Neural cell (in vitro differentiated cells): ENCODE results near the gene DDA1. TPM values are rescaled to one million over a fixed set of nuclear protein-coding genes. Genes with fewer than 3 reads are reported as not detected.

Experiments
- H2AFZ ChIP-seq: fragments of 200-600, 300-800 bp; sonication (generic), shearing (Covaris generic); 2 replicates; pipeline ENCODE4 v1.6.0; 2014; ENCODE audit warnings: low read depth, mild to moderate bottlenecking, antibody characterized with exemption, low read length, moderate library complexity
- H3F3A ChIP-seq: fragments of 200-600 bp; shearing (Covaris generic); 2 replicates; pipeline ENCODE4 v1.6.1; 2016; ENCODE audit warnings: mild to moderate bottlenecking, moderate library complexity, mixed read lengths, antibody characterized with exemption, low read length; ENCODE audit not compliant: insufficient read depth, poor library complexity, severe bottlenecking
- H3K27ac ChIP-seq: fragments of 200-600, 300-800 bp; sonication (generic), shearing (Covaris generic); 2 replicates; pipeline ENCODE4 v1.5.1; 2014; ENCODE audit warnings: mild to moderate bottlenecking, low read length, moderate library complexity
- H3K27me3 ChIP-seq: fragments of 300-800, 200-600 bp; sonication (generic), shearing (Covaris generic); 2 replicates; pipeline ENCODE4 v1.6.0; 2014; ENCODE audit warnings: mild to moderate bottlenecking, low read depth, low read length, moderate library complexity; ENCODE audit not compliant: insufficient read depth
- H3K36me3 ChIP-seq: fragments of 300-800, 200-600 bp; sonication (generic), shearing (Covaris generic); 2 replicates; pipeline ENCODE4 v1.5.1; 2014; ENCODE audit warnings: mild to moderate bottlenecking, antibody characterized with exemption, low read length, moderate library complexity; ENCODE audit not compliant: insufficient read depth
- H3K4me2 ChIP-seq: fragments of 300-800, 200-600 bp; sonication (generic), shearing (Covaris generic); 2 replicates; pipeline ENCODE4 v1.6.0; 2014; ENCODE audit warnings: mild to moderate bottlenecking, low read length
- H3K4me3 ChIP-seq: fragments of 300-800, 200-600 bp; sonication (generic), shearing (Covaris generic); 2 replicates; pipeline ENCODE4 v1.5.1; 2014; ENCODE audit warnings: mild to moderate bottlenecking, low read length, moderate library complexity
- H3K79me2 ChIP-seq: fragments of 200-600 bp; shearing (Covaris generic); replicated peaks from 2 replicates; pipeline ENCODE4 v1.6.0; 2014; ENCODE audit warnings: mild to moderate bottlenecking, low read length, moderate library complexity; ENCODE audit not compliant: insufficient read depth
- H3K9ac ChIP-seq: fragments of 300-800, 200-600 bp; sonication (generic), shearing (Covaris generic); 2 replicates; pipeline ENCODE4 v1.6.1; 2016; ENCODE audit warnings: mild to moderate bottlenecking, low read length, mixed read lengths
- H3K9me2 ChIP-seq: fragments of 200-600 bp; shearing (Covaris generic); 2 replicates; pipeline ENCODE4 v1.6.1; 2016; ENCODE audit warnings: mild to moderate bottlenecking, low read length, mixed read lengths; ENCODE audit not compliant: insufficient read depth
- H3K9me3 ChIP-seq: fragments of 200-600, 300-800 bp; sonication (generic), shearing (Covaris generic); 2 replicates; pipeline ENCODE4 v1.6.1; 2016; ENCODE audit warnings: mild to moderate bottlenecking, mixed run types, low read length, moderate library complexity, mixed read lengths
- H4K20me1 ChIP-seq: fragments of 200-600 bp; shearing (Covaris generic); 2 replicates; pipeline ENCODE4 v1.6.1; 2016; ENCODE audit warnings: mild to moderate bottlenecking, mixed run types; ENCODE audit not compliant: insufficient read depth
- CTCF ChIP-seq: fragments of 450-650 bp; IDR thresholded peaks from 2 replicates; pipeline ENCODE4 v1.5.1; 2014; ENCODE audit warnings: antibody characterized with exemption, mild to moderate bottlenecking, moderate library complexity; ENCODE audit not compliant: poor library complexity, severe bottlenecking
- EP300 ChIP-seq: fragments of 450-650 bp; conservative IDR thresholded peaks from 2 replicates; pipeline ENCODE4 v1.6.1; 2014; ENCODE audit warnings: antibody characterized with exemption, mild to moderate bottlenecking, moderate library complexity; ENCODE audit not compliant: poor library complexity, severe bottlenecking
- EZH2 ChIP-seq: fragments of 200-600, 300-800 bp; shearing (Covaris generic), sonication (generic); IDR thresholded peaks from 2 replicates; pipeline ENCODE4 v1.6.1; 2014; ENCODE audit warnings: antibody characterized with exemption, low read length, borderline replicate concordance, mild to moderate bottlenecking; ENCODE audit not compliant: insufficient read depth, poor library complexity, severe bottlenecking
- MXI1 ChIP-seq: fragments of 450-650 bp; conservative IDR thresholded peaks from 2 replicates; pipeline ENCODE4 v1.6.1; 2014; ENCODE audit warnings: antibody characterized with exemption, mild to moderate bottlenecking; ENCODE audit not compliant: poor library complexity, severe bottlenecking
- POLR2AphosphoS5 ChIP-seq: IDR thresholded peaks from 2 replicates; pipeline ENCODE4 v1.6.1; 2012
- RAD21 ChIP-seq: fragments of 450-650 bp; conservative IDR thresholded peaks from 2 replicates; pipeline ENCODE4 v1.6.1; 2014; ENCODE audit warnings: antibody characterized with exemption, mild to moderate bottlenecking, moderate library complexity
- REST ChIP-seq: IDR thresholded peaks from 2 replicates; pipeline ENCODE4 v1.6.1; 2012; ENCODE audit warnings: borderline replicate concordance
- SMC3 ChIP-seq: fragments of 450-650 bp; conservative IDR thresholded peaks from 2 replicates; pipeline ENCODE4 v1.6.1; 2014; ENCODE audit warnings: antibody characterized with exemption, mild to moderate bottlenecking, moderate library complexity; ENCODE audit not compliant: poor library complexity
- TAF1 ChIP-seq: IDR thresholded peaks from 2 replicates; pipeline ENCODE4 v1.6.1; 2012; ENCODE audit warnings: low read depth
- polyA plus RNA-seq: library from polyadenylated mRNA; depleted of rRNA; stranded (reverse); fragments of >200 nt; gene quantifications from 2 replicates; pipeline ENCODE4 v1.2.3, GENCODE V29; 2014

The DDA1 gene
- polyA plus RNA-seq, 1 donor from 2014 or later = 25.4 TPM

- Histone ChIP-seq H3K9me2 (no peaks in the 10 kb centered on the region), H3K4me2 (no peak overlapping the region), H3K27me3 (peaks cover 12% of the 10 kb centered on the region), H3K27ac (no peak overlapping the region), H3K36me3 (no peaks in the 10 kb centered on the region), H2AFZ (no peak overlapping the region), H3K9ac (no peak overlapping the region), H3F3A (no peaks in the 10 kb centered on the region), H3K4me3 (no peak overlapping the region), H3K79me2 (no peaks in the 10 kb centered on the region), H3K9me3 (no peaks in the 10 kb centered on the region), H4K20me1 (no peaks in the 10 kb centered on the region)
- TF ChIP-seq RAD21 (no peak), CTCF (no peak), SMC3 (no peak), EZH2 (no peak), POLR2AphosphoS5 (no peak), TAF1 (no peak), EP300 (no peak), MXI1 (no peak)
Observed at GRCh38 chr19:17283504-17283996, 25.8 kb upstream of the DDA1 start.

- Histone ChIP-seq H3K27ac (no peak overlapping the region), H4K20me1 (no peaks in the 10 kb centered on the region), H3K27me3 (peaks cover 12% of the 10 kb centered on the region), H3K9me3 (no peaks in the 10 kb centered on the region), H2AFZ (no peak overlapping the region), H3K4me3 (no peak overlapping the region), H3K4me2 (no peak overlapping the region), H3K9ac (no peak overlapping the region), H3K79me2 (no peaks in the 10 kb centered on the region), H3F3A (no peaks in the 10 kb centered on the region), H3K9me2 (no peaks in the 10 kb centered on the region), H3K36me3 (no peaks in the 10 kb centered on the region)
- TF ChIP-seq MXI1 (no peak), EP300 (no peak), CTCF (no peak), TAF1 (no peak), RAD21 (no peak), EZH2 (no peak), REST (no peak), SMC3 (no peak)
Observed at GRCh38 chr19:17285415-17286135, 23.8 kb upstream of the DDA1 start.
